Measurements from ENCODE around the gene RAB38. TPM values are rescaled to one million over a fixed set of nuclear protein-coding genes. Genes with fewer than 3 reads are reported as not detected.

RAB38 gene
- total RNA-seq, 4 donors from 2014 or later = 0.75 to 2.1 (median 0.80) TPM

DNA sequence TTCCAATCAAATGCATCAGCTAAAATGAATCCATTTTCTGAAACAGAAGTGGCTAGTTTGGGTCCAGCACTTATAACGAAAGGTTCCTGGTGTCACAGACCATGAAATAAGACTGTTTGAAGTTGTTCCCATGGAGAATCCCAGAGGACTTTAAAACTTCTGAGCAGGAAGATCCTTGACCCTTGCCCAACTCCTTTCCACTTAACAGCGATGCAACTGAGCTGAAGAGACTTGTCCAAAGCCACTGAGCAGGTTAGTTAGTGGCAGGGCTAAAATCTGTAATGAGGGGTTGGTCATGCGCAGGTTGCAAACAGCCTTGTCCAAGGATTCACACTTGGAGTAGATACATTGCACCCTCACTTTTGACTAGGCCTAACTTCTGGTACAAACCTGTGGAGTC, 1.3 kb downstream of the RAB38 start:
- WGBS = 87% methylated on average over 3 of the region's 3 CpGs
- TF ChIP-seq POLR2A (IDR thresholded peaks at IDR 0.05; ENCODE audit: low read depth) = no peak
- TF ChIP-seq, protein P1, sequence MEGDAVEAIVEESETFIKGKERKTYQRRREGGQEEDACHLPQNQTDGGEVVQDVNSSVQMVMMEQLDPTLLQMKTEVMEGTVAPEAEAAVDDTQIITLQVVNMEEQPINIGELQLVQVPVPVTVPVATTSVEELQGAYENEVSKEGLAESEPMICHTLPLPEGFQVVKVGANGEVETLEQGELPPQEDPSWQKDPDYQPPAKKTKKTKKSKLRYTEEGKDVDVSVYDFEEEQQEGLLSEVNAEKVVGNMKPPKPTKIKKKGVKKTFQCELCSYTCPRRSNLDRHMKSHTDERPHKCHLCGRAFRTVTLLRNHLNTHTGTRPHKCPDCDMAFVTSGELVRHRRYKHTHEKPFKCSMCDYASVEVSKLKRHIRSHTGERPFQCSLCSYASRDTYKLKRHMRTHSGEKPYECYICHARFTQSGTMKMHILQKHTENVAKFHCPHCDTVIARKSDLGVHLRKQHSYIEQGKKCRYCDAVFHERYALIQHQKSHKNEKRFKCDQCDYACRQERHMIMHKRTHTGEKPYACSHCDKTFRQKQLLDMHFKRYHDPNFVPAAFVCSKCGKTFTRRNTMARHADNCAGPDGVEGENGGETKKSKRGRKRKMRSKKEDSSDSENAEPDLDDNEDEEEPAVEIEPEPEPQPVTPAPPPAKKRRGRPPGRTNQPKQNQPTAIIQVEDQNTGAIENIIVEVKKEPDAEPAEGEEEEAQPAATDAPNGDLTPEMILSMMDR (IDR thresholded peaks at IDR 0.05) = no peak
- TF ChIP-seq POLR2AphosphoS5 (IDR thresholded peaks at IDR 0.05) = no peak
- TF ChIP-seq EP300 (IDR thresholded peaks at IDR 0.05) = no peak
- H3K36me3 ChIP-seq = no peaks in the 10 kb centered on the region
- no peak for DNase-seq (ENCODE audit: extremely low spot score)
- H3K9me3 ChIP-seq = no peaks in the 10 kb centered on the region
- H3K4me1 ChIP-seq = peaks cover 14 to 19% (median 14%) of the 10 kb centered on the region in 4 donors
- H3K27me3 ChIP-seq = peaks cover 0 to 4% (median 0%) of the 10 kb centered on the region in 4 donors
- intact Hi-C loops (cut with DNase I) = no loop called here
- no peak overlapping the region for H3K27ac ChIP-seq (replicated peaks in 1 of 4)
- H3K4me3 ChIP-seq = no peak overlapping the region

DNA sequence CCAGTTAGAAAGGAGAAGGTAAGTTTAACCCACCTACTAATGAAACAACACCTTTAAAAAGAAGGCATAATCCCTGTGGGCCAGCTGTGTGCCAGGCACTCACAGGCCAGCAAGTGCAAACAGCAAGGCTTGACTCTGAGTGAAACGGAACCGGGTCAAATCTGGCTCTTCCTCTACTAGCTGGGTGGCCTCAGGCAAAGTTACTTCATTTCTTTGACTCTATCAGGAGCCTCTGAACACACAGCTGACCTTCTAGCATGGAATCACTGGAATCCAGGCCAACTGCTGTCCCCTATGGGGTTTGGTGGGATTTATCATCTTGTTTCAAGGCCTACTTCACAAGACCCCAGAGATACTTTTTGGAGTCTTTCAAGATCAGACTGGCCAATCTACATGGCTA, 3.3 kb downstream of the RAB38 start:
- Histone ChIP-seq H3K9me3 (no peaks in the 10 kb centered on the region), H3K36me3 (no peaks in the 10 kb centered on the region), H3K27ac (replicated peaks in 1 of 4) (no peak overlapping the region), H3K4me1 (peaks cover 14 to 19% (median 14%) of the 10 kb centered on the region in 4 donors), H3K27me3 (peaks cover 0 to 4% (median 0%) of the 10 kb centered on the region in 4 donors), H3K4me3 (no peak overlapping the region)
- DNase-seq (ENCODE audit: extremely low spot score) = no peak
- TF ChIP-seq EP300 (IDR thresholded peaks at IDR 0.05) (no peak), POLR2A (IDR thresholded peaks at IDR 0.05; ENCODE audit: low read depth) (no peak), POLR2AphosphoS5 (IDR thresholded peaks at IDR 0.05) (no peak)
- TF ChIP-seq, protein P1 (IDR thresholded peaks at IDR 0.05) = no peak
- 60% methylated on average over 2 of the region's 2 CpGs for WGBS
- intact Hi-C loops (cut with DNase I) = no loop called here

DNA sequence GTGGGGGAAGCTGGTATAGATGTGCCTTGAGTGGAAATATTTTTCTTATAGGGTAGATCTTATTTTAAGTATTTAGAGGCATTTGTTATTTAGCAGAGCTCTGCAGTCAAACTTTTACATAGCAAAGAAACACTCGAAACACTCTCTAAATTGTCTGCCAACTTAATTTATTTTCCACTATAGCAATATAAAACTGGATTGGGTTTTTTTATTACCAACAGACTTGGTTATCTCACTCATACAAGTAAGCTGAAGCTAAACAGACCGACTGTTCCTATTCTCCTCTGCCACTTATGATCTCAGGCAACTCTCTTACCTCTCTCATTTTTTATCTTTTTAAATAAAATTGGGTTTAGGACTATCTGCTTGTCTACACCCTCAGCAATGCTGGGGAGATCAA, 4.6 kb downstream of the RAB38 start:
- peaks cover 12 to 17% (median 13%) of the 10 kb centered on the region in 4 donors for H3K4me1 ChIP-seq
- H3K4me3 ChIP-seq = no peak overlapping the region
- peaks cover 0 to 4% (median 0%) of the 10 kb centered on the region in 4 donors for H3K27me3 ChIP-seq
- no peak overlapping the region for H3K27ac ChIP-seq (replicated peaks in 1 of 4)
- H3K9me3 ChIP-seq = no peaks in the 10 kb centered on the region
- no peaks in the 10 kb centered on the region for H3K36me3 ChIP-seq
- WGBS = 84% methylated on average over 2 of the region's 2 CpGs
- intact Hi-C loops (cut with DNase I) = no loop called here
- TF ChIP-seq POLR2A (IDR thresholded peaks at IDR 0.05; ENCODE audit: low read depth) (no peak), POLR2AphosphoS5 (IDR thresholded peaks at IDR 0.05) (no peak), EP300 (IDR thresholded peaks at IDR 0.05) (no peak)
- TF ChIP-seq, protein P1 (IDR thresholded peaks at IDR 0.05) = no peak
- no peak for DNase-seq (ENCODE audit: extremely low spot score)

DNA sequence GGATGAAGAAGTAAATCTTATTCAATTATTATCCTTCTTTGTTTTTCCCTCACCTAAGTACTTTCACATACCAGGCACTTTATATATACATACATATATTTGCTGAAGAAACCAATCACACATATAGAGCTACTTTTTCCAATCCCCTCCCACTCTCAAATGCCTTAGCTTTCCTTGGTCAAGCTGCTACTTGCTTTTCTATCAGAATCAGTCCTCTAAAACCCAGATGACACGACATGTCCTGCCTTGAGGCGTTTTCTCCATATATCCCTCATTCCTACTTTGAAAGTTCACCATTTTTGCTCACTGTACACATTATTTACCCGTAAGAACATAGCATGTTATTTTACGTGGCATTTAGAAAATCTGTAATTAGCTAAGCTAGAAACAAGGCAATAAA, 5.4 kb downstream of the RAB38 start:
- H3K4me1 ChIP-seq = peaks cover 4 to 9% (median 5%) of the 10 kb centered on the region in 4 donors
- intact Hi-C loops (cut with DNase I) = no loop called here
- H3K9me3 ChIP-seq = no peaks in the 10 kb centered on the region
- H3K27me3 ChIP-seq = no peaks in the 10 kb centered on the region
- no peak overlapping the region for H3K27ac ChIP-seq (replicated peaks in 1 of 4)
- WGBS = 93% methylated on average over 4 of the region's 4 CpGs
- DNase-seq (ENCODE audit: extremely low spot score) = no peak
- TF ChIP-seq, protein P1 (IDR thresholded peaks at IDR 0.05) = no peak
- no peak for TF ChIP-seq EP300 (IDR thresholded peaks at IDR 0.05)
- no peak for TF ChIP-seq POLR2AphosphoS5 (IDR thresholded peaks at IDR 0.05)
- no peak for TF ChIP-seq POLR2A (IDR thresholded peaks at IDR 0.05; ENCODE audit: low read depth)
- no peaks in the 10 kb centered on the region for H3K36me3 ChIP-seq
- H3K4me3 ChIP-seq = no peak overlapping the region

DNA sequence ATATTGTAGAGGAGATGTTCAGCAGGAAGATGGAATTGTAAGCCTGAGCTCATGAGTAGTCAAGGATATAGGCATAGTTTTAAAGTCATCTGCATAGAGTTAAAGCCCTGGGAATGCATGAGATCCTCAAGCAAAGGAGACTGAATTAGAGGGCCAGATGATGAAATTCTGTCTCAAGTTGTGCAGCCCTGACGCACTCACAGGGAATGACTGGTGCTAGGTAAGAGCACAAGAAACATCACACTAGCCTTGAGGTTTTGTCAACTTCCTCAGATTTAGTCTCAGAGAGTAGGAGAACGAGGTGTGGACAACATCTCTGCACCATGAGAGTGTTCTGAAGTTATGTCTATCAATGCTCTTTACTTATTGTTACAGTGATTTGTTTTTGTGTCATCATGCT, 5.8 kb downstream of the RAB38 start:
- H3K36me3 ChIP-seq = no peaks in the 10 kb centered on the region
- intact Hi-C loops (cut with DNase I) = no loop called here
- TF ChIP-seq POLR2AphosphoS5 (IDR thresholded peaks at IDR 0.05) (no peak), POLR2A (IDR thresholded peaks at IDR 0.05; ENCODE audit: low read depth) (no peak), EP300 (IDR thresholded peaks at IDR 0.05) (no peak)

More for the DNA sequence above, 5.8 kb downstream of the RAB38 start:
- H3K4me3 ChIP-seq = no peak overlapping the region
- H3K27ac ChIP-seq (replicated peaks in 1 of 4) = no peak overlapping the region
- WGBS = 87% methylated on average over 2 of the region's 2 CpGs
- peaks cover under 1 to 5% (median 1%) of the 10 kb centered on the region in 4 donors for H3K4me1 ChIP-seq
- no peak for DNase-seq (ENCODE audit: extremely low spot score)
- H3K9me3 ChIP-seq = no peaks in the 10 kb centered on the region
- H3K27me3 ChIP-seq = no peaks in the 10 kb centered on the region

All from esophagus muscularis mucosa (tissue), 4 donors.